ENCODE results near the gene MRPL24.

DNA sequence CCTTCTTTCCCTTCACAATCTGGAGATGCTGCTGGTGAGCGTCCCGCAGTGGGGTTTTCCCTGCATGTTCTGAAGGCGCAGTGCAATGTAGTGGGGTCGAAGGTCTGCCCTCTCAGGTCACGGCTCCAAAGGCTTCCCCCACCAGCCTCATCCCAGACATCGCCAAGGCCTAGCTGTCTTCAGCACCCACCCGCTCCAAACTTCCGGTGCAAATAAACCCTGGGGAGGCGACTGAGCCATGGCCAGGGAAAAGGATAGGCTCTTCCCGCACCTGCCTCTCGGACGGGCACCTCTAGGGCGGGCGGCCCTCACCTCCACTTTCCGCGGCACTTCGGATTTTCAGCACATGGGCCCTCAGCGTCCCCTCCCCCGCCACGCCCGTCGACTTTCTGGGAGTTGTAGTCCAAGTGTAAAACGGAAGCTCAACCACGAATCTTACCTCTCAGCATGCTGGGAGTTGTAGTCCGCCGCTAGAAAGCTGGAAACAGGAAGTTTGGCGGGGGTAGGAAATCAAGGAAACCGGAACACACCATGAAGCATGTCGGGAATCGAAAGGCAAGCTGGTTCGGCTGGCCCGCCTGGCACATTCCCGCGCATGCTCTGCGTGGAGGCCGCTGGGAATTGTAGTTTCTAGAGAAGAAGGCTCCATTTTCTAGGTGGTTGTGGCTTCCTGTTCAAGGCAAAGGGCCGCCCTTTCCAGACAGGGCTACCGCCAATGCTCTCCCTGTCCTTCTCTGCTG, at the start of gene MRPL24:
- TF ChIP-seq, protein P1, sequence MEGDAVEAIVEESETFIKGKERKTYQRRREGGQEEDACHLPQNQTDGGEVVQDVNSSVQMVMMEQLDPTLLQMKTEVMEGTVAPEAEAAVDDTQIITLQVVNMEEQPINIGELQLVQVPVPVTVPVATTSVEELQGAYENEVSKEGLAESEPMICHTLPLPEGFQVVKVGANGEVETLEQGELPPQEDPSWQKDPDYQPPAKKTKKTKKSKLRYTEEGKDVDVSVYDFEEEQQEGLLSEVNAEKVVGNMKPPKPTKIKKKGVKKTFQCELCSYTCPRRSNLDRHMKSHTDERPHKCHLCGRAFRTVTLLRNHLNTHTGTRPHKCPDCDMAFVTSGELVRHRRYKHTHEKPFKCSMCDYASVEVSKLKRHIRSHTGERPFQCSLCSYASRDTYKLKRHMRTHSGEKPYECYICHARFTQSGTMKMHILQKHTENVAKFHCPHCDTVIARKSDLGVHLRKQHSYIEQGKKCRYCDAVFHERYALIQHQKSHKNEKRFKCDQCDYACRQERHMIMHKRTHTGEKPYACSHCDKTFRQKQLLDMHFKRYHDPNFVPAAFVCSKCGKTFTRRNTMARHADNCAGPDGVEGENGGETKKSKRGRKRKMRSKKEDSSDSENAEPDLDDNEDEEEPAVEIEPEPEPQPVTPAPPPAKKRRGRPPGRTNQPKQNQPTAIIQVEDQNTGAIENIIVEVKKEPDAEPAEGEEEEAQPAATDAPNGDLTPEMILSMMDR (IDR thresholded peaks at IDR 0.05), result peak in 1 of 4 experiments; percentile 3
- peak; percentile 86 for TF ChIP-seq POLR2AphosphoS5 (IDR thresholded peaks at IDR 0.05)
